Thoracic aorta (tissue), 2 donors: Measurements from ENCODE around the gene UBAP1. TPM values are rescaled to one million over a fixed set of nuclear protein-coding genes. Genes with fewer than 3 reads are reported as not detected.
A peak's percentile ranks its signal among the peaks of the same experiment; 100 is the strongest.

Experiments used
- ATAC-seq: fragments of 150-250 bp; one replicate; pipeline ENCODE4 v1.8.0; 2017; ENCODE audit warnings: low read depth; ENCODE audit not compliant: insufficient number of reproducible peaks, low FRiP score
- DNase-seq: peaks from one replicate; pipeline ENCODE4 v3.0.0-alpha.2; 2020; ENCODE audit warnings: low spot score
- H3K27ac ChIP-seq, 2 donors: fragments of 200-600 bp; sonication (generic); 1 replicate in 1 of 2; 2 replicates in 1 of 2; pipeline ENCODE4 v1.5.1; 2016; ENCODE audit warnings: mild to moderate bottlenecking in 2 of 2, moderate library complexity in 2 of 2
- H3K27me3 ChIP-seq: fragments of 200-600 bp; sonication (generic); replicated peaks from 2 replicates; pipeline ENCODE4 v1.6.0; 2016; ENCODE audit warnings: mild to moderate bottlenecking; ENCODE audit not compliant: insufficient read depth
- H3K36me3 ChIP-seq: fragments of 200-600 bp; sonication (generic); one replicate; pipeline ENCODE4 v1.5.1; 2016
- H3K4me1 ChIP-seq, 2 donors: fragments of 200-600 bp; sonication (generic); 1 replicate in 1 of 2; 2 replicates in 1 of 2; pipeline versions ENCODE4 v1.5.1 to v1.6.0; 2016; ENCODE audit warnings: low read depth in 2 of 2, mild to moderate bottlenecking in 1 of 2; ENCODE audit not compliant: control insufficient read depth in 1 of 2
- H3K4me3 ChIP-seq: fragments of 200-600 bp; sonication (generic); 2 replicates; pipeline ENCODE4 v1.5.1; 2016; ENCODE audit warnings: mild to moderate bottlenecking
- H3K9me3 ChIP-seq: fragments of 200-600 bp; sonication (generic); 2 replicates; pipeline ENCODE4 v1.5.1; 2016
- total RNA-seq, 2 donors: library from RNA; depleted of rRNA; stranded (reverse); fragments of >200 nt; gene quantifications; one replicate each; pipeline versions ENCODE4 v1.1.0 to v1.2.3, GENCODE V29; 2016
- TF ChIP-seq, protein P1 (sequence below): fragments of 200-600 bp; sonication (generic); IDR thresholded peaks from one replicate; pipeline ENCODE4 v1.5.1; 2019; ENCODE audit warnings: antibody characterized with exemption

UBAP1 gene
- total RNA-seq, 2 donors from 2014 or later = 35.7 to 52.3 TPM

DNA sequence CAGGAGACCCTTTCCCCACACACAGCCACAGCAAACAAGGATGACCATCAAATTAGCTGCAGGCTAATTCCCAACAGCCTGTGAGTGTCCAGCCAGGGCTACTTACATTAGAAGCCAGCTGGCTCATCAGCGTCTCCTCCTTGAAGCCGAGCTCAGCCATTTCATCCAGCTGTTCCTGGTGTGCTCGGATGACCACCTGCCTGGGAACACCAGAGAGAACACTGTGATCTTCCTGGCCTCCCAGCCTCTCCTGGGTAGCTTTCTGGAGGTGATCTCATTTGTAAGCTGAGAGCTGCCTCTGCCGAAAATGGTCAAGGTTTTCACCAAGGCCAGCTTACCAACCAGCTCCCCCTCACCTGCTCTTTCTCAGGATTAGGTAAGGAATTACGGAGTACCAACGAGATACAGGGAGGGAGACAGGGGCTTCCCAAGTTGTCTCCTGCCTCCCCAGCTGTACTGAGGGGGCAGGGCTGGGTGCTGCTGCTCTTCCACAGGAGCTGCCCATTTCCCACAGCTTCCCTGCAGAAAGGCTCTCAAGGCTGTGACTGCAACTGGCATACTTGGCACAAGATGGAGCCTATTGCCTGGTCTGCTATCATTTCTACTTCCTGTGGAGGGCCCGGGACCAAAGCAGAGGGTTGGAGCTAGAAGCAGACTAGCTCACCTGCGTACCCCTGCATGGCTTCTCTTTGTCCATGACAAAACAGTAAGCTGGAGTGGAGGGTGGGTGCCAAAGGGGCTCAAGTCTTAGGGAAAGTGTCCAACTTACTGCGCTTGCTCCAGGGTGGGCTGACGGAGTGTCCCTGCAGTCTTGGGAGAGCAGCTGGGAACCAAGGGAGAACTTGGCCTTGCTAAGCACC, 76.4 kb downstream of the UBAP1 start:
- Histone ChIP-seq H3K27ac (peak overlapping the region; percentile 71 to 80), H3K27me3 (no peaks in the 10 kb centered on the region), H3K9me3 (no peaks in the 10 kb centered on the region), H3K4me3 (no peak overlapping the region), H3K4me1 (peaks cover 34 to 50% of the 10 kb centered on the region in 2 donors), H3K36me3 (peaks cover 11% of the 10 kb centered on the region)
- TF ChIP-seq, protein P1, sequence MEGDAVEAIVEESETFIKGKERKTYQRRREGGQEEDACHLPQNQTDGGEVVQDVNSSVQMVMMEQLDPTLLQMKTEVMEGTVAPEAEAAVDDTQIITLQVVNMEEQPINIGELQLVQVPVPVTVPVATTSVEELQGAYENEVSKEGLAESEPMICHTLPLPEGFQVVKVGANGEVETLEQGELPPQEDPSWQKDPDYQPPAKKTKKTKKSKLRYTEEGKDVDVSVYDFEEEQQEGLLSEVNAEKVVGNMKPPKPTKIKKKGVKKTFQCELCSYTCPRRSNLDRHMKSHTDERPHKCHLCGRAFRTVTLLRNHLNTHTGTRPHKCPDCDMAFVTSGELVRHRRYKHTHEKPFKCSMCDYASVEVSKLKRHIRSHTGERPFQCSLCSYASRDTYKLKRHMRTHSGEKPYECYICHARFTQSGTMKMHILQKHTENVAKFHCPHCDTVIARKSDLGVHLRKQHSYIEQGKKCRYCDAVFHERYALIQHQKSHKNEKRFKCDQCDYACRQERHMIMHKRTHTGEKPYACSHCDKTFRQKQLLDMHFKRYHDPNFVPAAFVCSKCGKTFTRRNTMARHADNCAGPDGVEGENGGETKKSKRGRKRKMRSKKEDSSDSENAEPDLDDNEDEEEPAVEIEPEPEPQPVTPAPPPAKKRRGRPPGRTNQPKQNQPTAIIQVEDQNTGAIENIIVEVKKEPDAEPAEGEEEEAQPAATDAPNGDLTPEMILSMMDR = no peak
- DNase-seq = no peak
- ATAC-seq = no peak

DNA sequence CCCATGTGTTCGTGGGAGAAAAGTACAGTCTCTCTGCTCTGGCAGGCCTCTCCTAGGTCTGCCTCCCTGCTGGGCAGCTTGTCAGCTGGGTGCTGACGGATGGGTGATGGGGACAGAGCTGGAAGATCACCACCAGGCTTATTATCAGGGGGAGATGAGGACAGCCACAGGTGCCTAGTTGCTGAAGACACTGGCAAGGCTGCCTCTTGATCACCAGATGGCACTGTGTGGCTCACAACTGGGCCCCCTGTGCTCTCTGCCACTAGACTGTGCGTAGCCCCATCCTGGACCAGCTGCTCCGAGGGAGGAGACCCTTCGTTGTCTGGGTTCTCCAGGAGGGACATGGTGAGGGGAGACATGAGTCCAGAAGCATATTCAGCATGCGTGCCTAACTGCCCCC, 77.3 kb downstream of the UBAP1 start:
- no peak for ATAC-seq
- Histone ChIP-seq H3K27ac (peak overlapping the region in 1 of 2 donors; percentile 80), H3K36me3 (peaks cover 3% of the 10 kb centered on the region), H3K4me1 (peaks cover 32 to 48% of the 10 kb centered on the region in 2 donors), H3K27me3 (no peaks in the 10 kb centered on the region), H3K4me3 (no peak overlapping the region), H3K9me3 (no peaks in the 10 kb centered on the region)
- DNase-seq = no peak
- TF ChIP-seq, protein P1 = no peak

DNA sequence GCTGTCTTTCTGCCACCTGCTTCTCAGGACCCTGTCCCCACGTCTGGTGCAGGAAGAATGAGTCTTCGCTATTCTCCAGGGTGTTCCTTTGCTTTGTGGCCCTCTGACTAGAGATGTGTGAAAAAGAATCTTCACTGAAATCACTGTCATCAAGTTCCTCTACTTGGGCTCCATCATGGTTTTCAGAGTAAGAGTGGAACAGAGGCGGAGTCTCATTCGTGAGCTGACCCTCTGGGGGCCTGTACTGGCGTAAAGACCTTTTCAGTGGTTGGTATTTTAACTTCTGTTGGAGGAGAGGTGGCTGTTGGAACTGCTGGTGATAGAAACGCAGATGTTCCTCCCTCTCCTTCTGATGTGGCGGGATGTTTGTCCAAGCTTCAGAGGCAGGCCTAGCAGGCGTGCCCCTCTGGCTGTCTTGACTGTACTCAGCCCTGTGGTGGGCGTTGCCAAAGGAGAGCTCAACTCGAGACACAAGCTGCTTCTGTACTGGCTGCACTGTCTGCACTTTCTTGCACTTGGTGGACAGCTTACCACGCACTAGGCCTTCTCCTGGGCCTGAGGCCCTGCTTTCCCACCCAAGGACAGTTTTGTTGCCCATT, 78.2 kb downstream of the UBAP1 start:
- H3K9me3 ChIP-seq = no peaks in the 10 kb centered on the region
- H3K27ac ChIP-seq = no peak overlapping the region
- DNase-seq = no peak
- H3K4me1 ChIP-seq = peaks cover 23 to 40% of the 10 kb centered on the region in 2 donors
- no peak for ATAC-seq
- no peaks in the 10 kb centered on the region for H3K27me3 ChIP-seq
- no peaks in the 10 kb centered on the region for H3K36me3 ChIP-seq
- no peak overlapping the region for H3K4me3 ChIP-seq
- TF ChIP-seq, protein P1 = no peak

DNA sequence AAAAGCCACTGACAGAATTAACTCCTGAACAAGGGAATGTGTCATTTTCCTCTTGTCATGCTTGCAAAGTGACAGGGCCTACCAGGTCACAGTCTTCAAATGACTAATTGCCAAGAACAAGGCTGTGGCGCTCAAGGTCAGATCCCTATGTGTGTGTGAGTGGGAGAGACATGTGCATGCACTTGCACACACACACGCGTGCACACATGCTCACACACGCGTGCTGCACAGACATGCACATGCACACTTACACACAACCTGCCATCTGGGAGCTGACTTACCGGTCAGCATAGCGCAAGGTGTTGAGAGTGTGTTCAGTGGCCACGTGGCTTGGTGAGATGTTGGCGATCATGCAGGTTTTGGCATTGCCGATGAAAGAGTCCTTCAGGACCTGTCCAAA, 80.5 kb downstream of the UBAP1 start:
- no peaks in the 10 kb centered on the region for H3K27me3 ChIP-seq
- H3K4me3 ChIP-seq = no peak overlapping the region
- ATAC-seq (no peak), DNase-seq (no peak)
- H3K9me3 ChIP-seq = no peaks in the 10 kb centered on the region
- TF ChIP-seq, protein P1 = no peak
- H3K27ac ChIP-seq = no peak overlapping the region
- H3K4me1 ChIP-seq = peaks cover 12 to 18% of the 10 kb centered on the region in 2 donors
- H3K36me3 ChIP-seq = no peaks in the 10 kb centered on the region

DNA sequence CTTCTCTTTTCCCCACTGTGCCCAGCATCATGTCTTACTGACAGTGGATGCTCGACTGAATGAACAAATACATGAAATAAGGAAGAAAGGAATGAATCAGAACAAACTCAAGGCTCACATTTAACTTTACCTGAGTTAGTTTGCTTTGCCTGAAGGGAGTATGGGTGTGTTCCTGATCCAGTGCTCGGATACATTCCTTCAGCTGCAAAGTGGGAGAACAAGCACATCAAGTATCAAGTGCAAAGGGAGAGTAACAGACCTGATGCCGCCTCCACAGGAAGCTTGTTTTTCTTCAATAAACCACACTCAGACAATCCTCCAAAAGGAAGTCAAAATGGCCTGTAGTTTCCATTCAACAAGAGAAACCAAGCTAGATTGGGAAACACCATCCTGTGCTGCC, 84.1 kb downstream of the UBAP1 start:
- H3K36me3 ChIP-seq = no peaks in the 10 kb centered on the region
- no peaks in the 10 kb centered on the region for H3K4me1 ChIP-seq
- no peak overlapping the region for H3K27ac ChIP-seq
- DNase-seq = no peak
- H3K4me3 ChIP-seq = no peak overlapping the region
- ATAC-seq = no peak
- TF ChIP-seq, protein P1 = no peak
- no peaks in the 10 kb centered on the region for H3K27me3 ChIP-seq
- no peaks in the 10 kb centered on the region for H3K9me3 ChIP-seq
